WTC11 (cell line): ENCODE results near the gene ATG2A.

Source experiments
- JUN ChIP-seq: sonication (generic); formaldehyde crosslinking; IDR thresholded peaks from 2 replicates; pipeline ENCODE4 v1.8.0; 2023; ENCODE audit warnings: mild to moderate bottlenecking, missing genetic modification reagents
- MAX ChIP-seq: sonication (generic); formaldehyde crosslinking; IDR thresholded peaks from 2 replicates; pipeline ENCODE4 v1.8.0; 2022; ENCODE audit warnings: mild to moderate bottlenecking, missing genetic modification reagents
- TF ChIP-seq, protein P1 (sequence below): sonication (generic); formaldehyde crosslinking; IDR thresholded peaks from 2 replicates; pipeline ENCODE4 v1.8.1; 2023; ENCODE audit warnings: mild to moderate bottlenecking, moderate library complexity, missing genetic modification reagents

DNA sequence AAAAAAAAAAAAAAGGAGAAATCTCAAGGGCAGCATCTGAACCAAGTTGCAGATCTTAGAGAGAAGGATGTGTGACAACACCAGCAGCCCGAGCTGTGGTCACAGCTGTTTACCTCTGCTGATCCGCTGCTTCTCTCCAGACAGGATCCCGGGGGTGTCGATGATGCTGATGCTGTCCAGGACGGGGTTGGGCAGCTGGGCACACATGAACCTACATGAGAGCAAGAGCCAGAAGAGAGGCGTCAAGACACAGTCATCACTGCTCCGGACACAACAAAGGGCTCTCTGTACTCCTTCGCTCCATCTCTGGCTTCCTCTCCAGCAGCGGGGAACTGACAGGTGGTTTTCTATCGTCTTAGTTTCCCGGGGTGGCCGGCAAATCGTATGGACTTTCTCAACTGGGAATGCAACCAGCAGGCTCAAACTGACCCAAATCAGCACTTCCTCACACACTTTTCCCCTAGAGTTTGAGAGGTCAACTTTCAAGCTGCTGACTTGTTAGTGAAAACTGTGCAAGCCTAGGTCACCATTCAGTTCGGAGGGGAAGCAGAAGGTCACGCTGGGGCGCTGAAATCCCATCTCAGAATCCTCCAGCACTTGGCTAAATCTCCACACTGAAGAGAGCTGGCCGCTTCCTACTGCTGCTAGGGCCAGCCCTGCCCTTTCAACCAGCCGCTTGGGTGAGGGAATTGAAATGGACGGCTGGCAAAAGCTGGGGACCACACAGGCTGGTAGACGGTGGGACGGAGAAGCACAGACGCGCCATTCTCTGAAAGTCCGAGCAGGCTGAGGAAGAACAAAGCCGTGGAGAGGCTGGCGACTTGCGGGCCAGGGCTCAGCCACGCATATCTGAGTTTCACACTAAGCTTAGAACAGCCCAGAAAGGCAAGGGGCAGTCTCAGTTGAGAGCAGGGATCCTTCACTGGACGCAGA, 42.4 kb downstream of the ATG2A start:
- TF ChIP-seq JUN (CRISPR knock-in tag) (no peak), MAX (CRISPR knock-in tag) (no peak)
- TF ChIP-seq, protein P1, sequence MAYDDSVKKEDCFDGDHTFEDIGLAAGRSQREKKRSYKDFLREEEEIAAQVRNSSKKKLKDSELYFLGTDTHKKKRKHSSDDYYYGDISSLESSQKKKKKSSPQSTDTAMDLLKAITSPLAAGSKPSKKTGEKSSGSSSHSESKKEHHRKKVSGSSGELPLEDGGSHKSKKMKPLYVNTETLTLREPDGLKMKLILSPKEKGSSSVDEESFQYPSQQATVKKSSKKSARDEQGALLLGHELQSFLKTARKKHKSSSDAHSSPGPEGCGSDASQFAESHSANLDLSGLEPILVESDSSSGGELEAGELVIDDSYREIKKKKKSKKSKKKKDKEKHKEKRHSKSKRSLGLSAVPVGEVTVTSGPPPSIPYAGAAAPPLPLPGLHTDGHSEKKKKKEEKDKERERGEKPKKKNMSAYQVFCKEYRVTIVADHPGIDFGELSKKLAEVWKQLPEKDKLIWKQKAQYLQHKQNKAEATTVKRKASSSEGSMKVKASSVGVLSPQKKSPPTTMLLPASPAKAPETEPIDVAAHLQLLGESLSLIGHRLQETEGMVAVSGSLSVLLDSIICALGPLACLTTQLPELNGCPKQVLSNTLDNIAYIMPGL (CRISPR knock-in tag): no peak
